ENCODE measurements around the gene RAB3GAP1. TPM values are rescaled to one million over a fixed set of nuclear protein-coding genes. Genes with fewer than 3 reads are reported as not detected.
A peak's percentile ranks its signal among the peaks of the same experiment; 100 is the strongest.

The RAB3GAP1 gene
- polyA plus RNA-seq, 1 of the 3 experiments (the other 2 are of a cell fraction), result 10.9 TPM

- H3K9ac ChIP-seq, result peak overlapping the region; percentile 11; the same call in 1 of the 2 replicates
- no peaks in the 10 kb centered on the region for H3K9me2 ChIP-seq
- peaks cover 85% of the 10 kb centered on the region for H3K79me2 ChIP-seq (ENCODE audit: insufficient read depth)
- H3K27me3 ChIP-seq (ENCODE audit: insufficient read depth), result no peaks in the 10 kb centered on the region
- no peaks in the 10 kb centered on the region for H3K9me3 ChIP-seq
- peak overlapping the region in 1 of 2 experiments; percentile 98; a peak in 1 of 4 replicates for H3K4me3 ChIP-seq (ENCODE audit: low read depth in 2 of 2, low read length in 1 of 2)
- H2AFZ ChIP-seq (ENCODE audit: low read depth), result no peak overlapping the region
- H4K20me1 ChIP-seq (ENCODE audit: insufficient read depth), result peaks cover 6% of the 10 kb centered on the region
- no peak for TF ChIP-seq FOXJ3 (CRISPR knock-in tag; IDR thresholded peaks at IDR 0.05)
- TF ChIP-seq MXI1 (IDR thresholded peaks at IDR 0.05; ENCODE audit: low read depth, low read length), result no peak
- TF ChIP-seq MAX (IDR thresholded peaks at IDR 0.05; ENCODE audit: low read depth), result 0 out of 2 replicates have a peak, but pooled peaks have one; percentile 28
- TF ChIP-seq EZH2phosphoT487 (IDR thresholded peaks at IDR 0.05; ENCODE audit: borderline replicate concordance, low read depth), result no peak
- peak; percentile 59; the same call in 1 of the 2 replicates for TF ChIP-seq FOSL2 (IDR thresholded peaks at IDR 0.05; ENCODE audit: borderline replicate concordance, low read depth)
- TF ChIP-seq TEAD4 (IDR thresholded peaks at IDR 0.05; ENCODE audit: borderline replicate concordance, insufficient read depth), result peak; percentile 59; the same call in 1 of the 2 replicates
- TF ChIP-seq YY1 (IDR thresholded peaks at IDR 0.05; ENCODE audit: low read depth), result no peak
- peak; percentile 55 for TF ChIP-seq JUND (IDR thresholded peaks at IDR 0.05)
- peak; percentile 21; the same call in 1 of the 2 replicates for TF ChIP-seq TCF12 (IDR thresholded peaks at IDR 0.05)
- TF ChIP-seq USF1 (IDR thresholded peaks at IDR 0.05; ENCODE audit: borderline replicate concordance, low read depth), result no peak
- 44% methylated on average over 2 of the region's 2 CpGs for WGBS (ENCODE audit: low lambda C conversion rate)
- ChIA-PET POLR2A (no interaction called here), CTCF (interaction anchor here (1.3 kb wide), 2 partner anchors 51 to 655 kb away, joined by 3 to 5 read pairs; no protein-coding TSS in a partner anchor)
- peaks cover 23% of the 10 kb centered on the region for H3F3A ChIP-seq (replicated peaks; ENCODE audit: insufficient read depth)
- H3K27ac ChIP-seq (ENCODE audit: low read depth in 2 of 2, low read length in 1 of 2), result peak overlapping the region; percentile 7 to 95; a peak in 3 of 4 replicates
- peaks cover 11 to 22% of the 10 kb centered on the region in 2 experiments for H3K4me1 ChIP-seq (ENCODE audit: control insufficient read depth in 1 of 2, insufficient read depth in 2 of 2, low read depth in 1 of 2, low read length in 1 of 2)
- no peak for DNase-seq
- H3K36me3 ChIP-seq (replicated peaks in 1 of 2; ENCODE audit: control insufficient read depth in 1 of 2, insufficient read depth in 2 of 2, low read length in 1 of 2), result peaks cover 13 to 36% of the 10 kb centered on the region in 2 experiments
- H3K4me2 ChIP-seq, result peak overlapping the region; percentile 97
Observed at GRCh38 chr2:135055182-135055786, 3.2 kb downstream of the RAB3GAP1 start.

GRCh38 chr2:135056790-135057189 is 4.7 kb downstream of the RAB3GAP1 start:
- Histone ChIP-seq H3K27me3 (ENCODE audit: insufficient read depth) (no peaks in the 10 kb centered on the region), H3K27ac (ENCODE audit: low read depth in 2 of 2, low read length in 1 of 2) (no peak overlapping the region), H3K36me3 (replicated peaks in 1 of 2; ENCODE audit: control insufficient read depth in 1 of 2, insufficient read depth in 2 of 2, low read length in 1 of 2) (peaks cover 23 to 50% of the 10 kb centered on the region in 2 experiments), H3K79me2 (ENCODE audit: insufficient read depth) (peaks cover 98% of the 10 kb centered on the region), H2AFZ (ENCODE audit: low read depth) (no peak overlapping the region), H3K9ac (no peak overlapping the region), H4K20me1 (ENCODE audit: insufficient read depth) (peaks cover 8% of the 10 kb centered on the region), H3K9me2 (no peaks in the 10 kb centered on the region), H3K4me2 (no peak overlapping the region), H3K4me3 (ENCODE audit: low read depth in 2 of 2, low read length in 1 of 2) (no peak overlapping the region), H3F3A (replicated peaks; ENCODE audit: insufficient read depth) (peaks cover 23% of the 10 kb centered on the region), H3K4me1 (ENCODE audit: control insufficient read depth in 1 of 2, insufficient read depth in 2 of 2, low read depth in 1 of 2, low read length in 1 of 2) (peaks cover 11 to 22% of the 10 kb centered on the region in 2 experiments), H3K9me3 (no peaks in the 10 kb centered on the region)
- DNase-seq, result no peak
- ChIA-PET CTCF (interaction anchor here (1.3 kb wide), 1 partner anchor 653 kb away, joined by 3 read pairs; no protein-coding TSS in a partner anchor), POLR2A (no interaction called here)
- no peak for TF ChIP-seq GABPA (IDR thresholded peaks at IDR 0.05; ENCODE audit: low read depth)
- no peak for TF ChIP-seq FOXM1 (IDR thresholded peaks at IDR 0.05; ENCODE audit: low read depth)
- no peak for TF ChIP-seq RFX5 (IDR thresholded peaks at IDR 0.05; ENCODE audit: low read length)
- no peak for TF ChIP-seq CHD2 (IDR thresholded peaks at IDR 0.05; ENCODE audit: low read length, partially characterized antibody)
- TF ChIP-seq POLR2AphosphoS5 (IDR thresholded peaks at IDR 0.05; ENCODE audit: low read depth, low read length), result no peak
- TF ChIP-seq YY1 (IDR thresholded peaks at IDR 0.05; ENCODE audit: low read depth), result no peak
- no peak for TF ChIP-seq SIN3A (IDR thresholded peaks at IDR 0.05; ENCODE audit: borderline replicate concordance, low read depth, low read length)
- no peak for TF ChIP-seq FOSL2 (IDR thresholded peaks at IDR 0.05; ENCODE audit: borderline replicate concordance, low read depth)
- no peak for TF ChIP-seq TCF12 (IDR thresholded peaks at IDR 0.05)
- TF ChIP-seq IRF3 (IDR thresholded peaks at IDR 0.05; ENCODE audit: low read depth, low read length), result no peak
- no peak for TF ChIP-seq MXI1 (IDR thresholded peaks at IDR 0.05; ENCODE audit: low read depth, low read length)

Data from SK-N-SH (cell line).